DMS53 (cell line): ENCODE measurements around the gene MORN1.

Experiments used
- DNase-seq: peaks from one replicate; lab custom pipeline; 2025; lab: John Stamatoyannopoulos, UW

The MORN1 gene

GRCh38 chr1:2290595-2291510, 100.5 kb downstream of the MORN1 start:
- no peak for DNase-seq

GRCh38 chr1:2290171-2290578, 101.2 kb downstream of the MORN1 start:
- no peak for DNase-seq

- DNase-seq = no peak
Observed at GRCh38 chr1:2289607-2290006, 101.7 kb downstream of the MORN1 start.

DNA sequence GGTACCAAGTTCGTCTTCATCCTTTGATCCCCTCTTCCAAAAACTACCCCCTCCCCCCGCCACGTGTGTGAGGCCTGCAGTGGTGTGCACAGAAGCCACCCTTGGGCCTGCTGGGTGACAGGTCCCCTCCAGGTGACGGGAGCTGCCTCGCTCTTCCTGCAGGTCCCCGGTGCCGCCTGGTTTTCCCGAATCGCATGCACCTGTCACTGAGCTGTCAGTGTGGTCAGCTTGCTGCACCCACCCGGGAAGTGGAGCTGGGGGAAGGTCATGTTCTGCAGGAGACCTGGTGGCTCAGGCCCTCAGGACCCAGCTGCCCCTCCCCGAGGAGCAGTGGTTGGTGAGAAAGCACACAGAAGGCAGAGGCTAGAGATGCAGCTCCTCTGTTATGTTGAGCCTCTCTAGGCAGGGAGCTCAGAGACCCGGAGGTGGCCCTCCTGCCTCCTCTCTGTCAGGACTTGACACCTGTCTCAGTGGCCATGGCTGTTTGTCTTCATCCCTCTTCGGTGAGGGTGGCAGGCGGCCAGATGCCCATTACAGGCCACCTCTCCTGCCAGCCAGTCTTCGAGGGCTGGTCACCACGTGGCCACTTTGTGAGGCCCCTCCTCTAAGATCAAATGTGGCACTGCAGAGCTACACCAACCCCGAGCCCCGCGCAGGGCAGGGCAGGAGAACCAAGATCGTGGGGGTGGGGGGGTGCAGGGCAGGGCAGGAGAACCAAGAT, 102.4 kb downstream of the MORN1 start:
- DNase-seq = no peak

- DNase-seq = no peak
Observed at GRCh38 chr1:2288311-2288710, 103.0 kb downstream of the MORN1 start.

DNA sequence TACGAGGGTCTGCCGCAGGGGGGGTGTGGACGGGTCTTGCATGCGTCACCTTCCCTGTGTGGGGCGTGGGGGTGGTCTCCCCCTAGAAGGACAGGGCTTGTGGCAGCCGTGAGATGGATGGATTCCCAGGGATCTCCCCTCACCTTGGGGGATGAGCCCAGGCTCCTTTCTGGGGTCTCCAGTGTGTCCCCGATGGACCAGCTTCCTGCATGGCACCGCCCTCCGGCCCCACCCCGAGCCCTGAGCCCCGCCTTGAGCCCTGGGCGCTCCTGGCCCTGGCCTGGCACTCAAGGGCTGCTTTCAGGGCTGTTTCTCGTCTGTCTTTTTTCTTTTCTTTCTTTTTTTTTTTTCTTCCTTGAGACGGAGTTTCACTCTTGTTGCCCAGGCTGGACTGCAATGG, 103.7 kb downstream of the MORN1 start:
- DNase-seq = no peak

DNA sequence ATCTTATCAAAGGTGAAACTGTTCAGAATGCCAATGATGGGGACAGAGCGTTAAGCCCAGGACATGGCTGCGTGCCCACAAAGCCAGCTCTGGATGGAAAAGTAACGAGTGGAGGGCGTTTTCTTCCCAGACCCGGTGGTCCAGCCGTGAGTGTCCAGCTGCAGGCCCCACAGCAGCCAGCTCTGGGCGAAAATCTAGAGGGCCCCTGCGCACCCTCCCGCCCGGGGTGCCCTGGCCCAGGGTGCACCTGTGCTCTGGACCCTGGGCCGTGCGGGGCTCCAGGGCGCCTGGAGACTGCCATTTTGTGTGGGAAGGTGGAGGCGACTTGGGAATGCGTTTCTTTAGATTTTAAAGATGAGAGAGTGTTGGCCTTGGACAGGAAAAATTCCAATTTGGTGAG, 104.4 kb downstream of the MORN1 start:
- no peak for DNase-seq

DNA sequence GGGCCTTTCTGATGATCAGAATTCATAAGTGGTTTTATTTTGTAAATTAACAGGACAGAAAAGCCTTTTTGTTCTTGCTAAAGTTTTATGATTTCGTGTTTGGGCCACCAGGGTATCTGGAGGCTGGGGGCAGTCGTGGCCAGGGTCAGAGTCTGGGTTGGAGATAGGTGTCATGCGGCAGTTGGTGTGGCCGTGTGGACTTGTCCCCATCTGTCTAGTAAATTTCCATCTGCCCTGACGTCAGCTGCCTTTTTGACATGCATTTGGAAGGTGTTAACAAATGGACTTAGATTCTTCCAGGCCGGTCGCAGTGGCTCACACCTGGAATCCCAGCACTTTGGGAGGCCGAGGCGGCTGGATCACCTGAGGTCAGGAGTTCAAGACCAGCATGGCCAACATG, 106.4 kb downstream of the MORN1 start:
- DNase-seq = no peak

- no peak for DNase-seq
Observed at GRCh38 chr1:2283991-2284895, 107.1 kb downstream of the MORN1 start.

DNA sequence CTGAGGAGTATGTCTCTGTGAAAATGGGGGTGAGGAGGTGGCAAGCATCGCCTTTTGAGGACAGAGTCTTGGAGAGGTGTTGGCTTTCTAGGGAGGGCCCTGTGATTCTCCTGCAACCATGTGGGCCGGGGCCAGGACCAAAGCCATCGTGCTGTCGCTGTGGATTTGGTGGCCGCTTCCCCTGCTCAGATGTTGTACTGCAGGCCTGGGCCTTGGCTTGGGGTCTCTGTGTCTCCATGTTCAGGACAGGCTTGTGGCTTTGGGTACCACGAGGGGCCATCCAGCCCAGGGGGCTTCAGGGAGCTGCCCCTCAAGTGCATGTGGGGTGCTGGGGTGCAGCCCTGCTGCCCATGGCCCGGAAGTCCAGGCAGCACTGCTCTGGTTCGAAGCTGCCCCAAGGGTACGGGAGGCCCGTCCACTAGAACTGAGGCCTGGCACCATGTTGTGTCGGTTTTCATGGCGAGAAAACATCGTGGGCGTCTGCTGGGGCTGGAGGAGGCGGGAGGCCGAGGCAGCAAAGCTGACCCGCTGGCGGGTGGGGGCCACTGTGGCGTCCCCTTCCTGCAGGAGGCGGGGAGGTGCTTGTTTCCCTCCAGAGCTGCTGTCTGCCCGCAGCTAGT, 107.9 kb downstream of the MORN1 start:
- no peak for DNase-seq

DNA sequence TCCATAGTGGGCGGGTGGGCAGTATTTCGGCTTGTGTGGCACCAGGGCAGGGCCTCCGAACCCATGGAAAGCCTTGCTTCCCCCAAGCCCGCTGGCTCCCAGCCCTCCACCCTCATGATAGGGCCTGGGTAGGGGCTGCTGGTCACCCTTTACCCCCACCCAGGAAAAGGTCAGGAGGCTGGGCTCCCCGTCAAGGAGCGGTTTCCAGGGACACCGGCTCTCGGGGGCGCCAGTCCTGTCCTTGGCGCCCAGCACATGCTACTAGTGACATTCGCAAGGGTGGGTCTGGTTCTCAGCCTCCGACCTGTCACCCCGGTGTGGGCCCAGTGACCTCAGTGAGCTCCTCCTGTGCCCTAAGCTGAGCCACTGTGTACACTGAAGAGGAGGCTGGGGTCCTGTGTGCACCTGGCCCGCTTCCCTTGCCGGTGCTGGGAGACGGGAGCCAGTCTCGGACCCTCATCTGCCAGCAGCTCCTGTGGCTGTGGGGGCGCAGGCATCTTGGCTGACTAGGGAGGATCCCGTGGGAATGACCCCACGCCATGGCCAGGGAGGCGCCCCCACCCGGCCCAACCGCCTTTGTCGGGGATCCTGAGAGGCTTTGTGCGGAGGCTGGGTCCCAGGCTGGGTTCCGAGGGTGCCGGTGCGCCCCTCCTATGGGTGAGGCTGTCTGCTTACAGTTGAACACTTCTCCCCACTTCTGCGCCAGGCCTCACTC, 108.6 kb downstream of the MORN1 start:
- DNase-seq = no peak

- no peak for DNase-seq
Observed at GRCh38 chr1:2279817-2280216, 111.5 kb downstream of the MORN1 start.

DNA sequence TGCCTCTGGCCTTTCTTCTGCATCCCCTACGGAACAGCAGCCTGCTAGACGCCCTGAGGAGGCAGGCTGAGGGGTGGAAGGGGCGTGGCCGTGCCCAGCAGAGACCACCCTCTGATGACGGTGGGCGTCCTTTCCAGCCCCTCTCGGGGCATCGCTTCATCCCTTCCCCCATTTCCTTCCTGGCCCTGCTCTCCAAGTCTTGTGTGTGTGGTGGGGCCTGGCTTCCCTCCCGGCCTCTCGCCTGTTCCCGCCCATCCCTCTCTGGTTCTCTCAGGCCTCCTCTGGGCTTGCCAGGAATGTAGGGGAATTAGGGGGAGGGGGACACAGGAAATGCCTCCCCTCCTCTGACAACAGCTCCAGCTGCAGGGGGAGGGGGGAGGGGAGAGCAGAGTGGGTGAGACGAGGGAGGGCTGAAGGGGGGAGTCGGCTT, 112.1 kb downstream of the MORN1 start:
- DNase-seq = no peak

- no peak for DNase-seq
Observed at GRCh38 chr1:2278591-2279209, 112.7 kb downstream of the MORN1 start.

GRCh38 chr1:2277741-2278488, 113.4 kb downstream of the MORN1 start:
- DNase-seq = no peak

GRCh38 chr1:2276803-2277580, 114.4 kb downstream of the MORN1 start:
- DNase-seq = no peak

- DNase-seq = no peak
Observed at GRCh38 chr1:2275796-2276536, 115.4 kb downstream of the MORN1 start.

DNA sequence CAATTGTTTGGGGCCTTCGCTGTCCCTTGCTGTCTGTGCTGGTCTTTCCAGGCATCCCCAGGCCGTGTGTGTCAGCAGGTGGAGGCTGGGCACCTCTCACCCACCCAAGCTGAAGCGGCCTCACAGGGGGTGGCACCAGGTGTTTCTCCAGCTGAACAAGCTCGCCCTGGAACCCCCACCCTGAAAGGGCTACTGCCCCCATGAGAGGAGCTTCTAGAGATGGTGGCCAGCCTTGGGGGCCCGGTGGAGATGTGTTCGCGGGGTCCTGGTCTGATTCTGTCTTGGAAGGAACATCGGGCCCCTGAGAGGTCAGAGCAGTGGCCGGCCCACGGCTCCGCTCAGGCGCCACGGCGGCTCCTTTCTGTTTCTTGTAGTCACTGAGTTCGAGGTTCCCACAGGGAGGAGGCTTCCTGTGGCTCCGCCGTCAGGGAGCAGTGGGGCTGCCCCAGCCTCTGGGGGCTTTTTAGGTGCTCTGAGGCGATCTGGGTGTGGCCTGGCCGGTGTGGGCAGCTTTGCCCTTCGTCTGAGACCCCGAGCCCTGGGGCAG, 116.4 kb downstream of the MORN1 start:
- DNase-seq = no peak
